BE2C (cell line): ENCODE data around the gene CREB3L4. TPM values are rescaled to one million over a fixed set of nuclear protein-coding genes. Genes with fewer than 3 reads are reported as not detected.

Experiments used
- DNase-seq: peaks from one replicate; pipeline ENCODE4 v3.0.0-alpha.2; 2020
- H3K27me3 ChIP-seq: fragments of 250-450 bp; sonication (Bioruptor Pico); 2 replicates; pipeline ENCODE4 v1.5.1; 2020; ENCODE audit warnings: mild to moderate bottlenecking
- H3K36me3 ChIP-seq: fragments of 250-450 bp; sonication (Bioruptor Pico); 2 replicates; pipeline ENCODE4 v1.5.1; 2020; ENCODE audit warnings: mild to moderate bottlenecking
- H3K4me1 ChIP-seq: fragments of 250-450 bp; sonication (Bioruptor Pico); 2 replicates; pipeline ENCODE4 v1.5.1; 2020
- H3K4me3 ChIP-seq: 2 replicates; pipeline ENCODE4 v1.5.1; 2011; ENCODE audit warnings: low read depth, low read length
- H3K9me3 ChIP-seq: fragments of 250-450 bp; sonication (Bioruptor Pico); 2 replicates; pipeline ENCODE4 v1.5.1; 2020
- CTCF ChIP-seq: IDR thresholded peaks from 2 replicates; pipeline ENCODE4 v1.5.1; 2012; ENCODE audit warnings: mild to moderate bottlenecking, low read depth, low read length
- polyA plus RNA-seq: library from polyadenylated mRNA; unstranded; fragments of >200 nt; gene quantifications from one replicate; pipeline ENCODE4 v1.2.1, GENCODE V29; 2012; ENCODE audit warnings: low read depth, missing spikeins; ENCODE audit not compliant: insufficient read length, insufficient read depth

CREB3L4 gene
- 14.1 TPM for polyA plus RNA-seq

GRCh38 chr1:153967107-153967999 lies at the start of gene CREB3L4:
TSS of gene CREB3L4 (plus strand) at chr1:153967902. CDS start at chr1:153968526, 624 bp downstream.
- peak; percentile 48 for TF ChIP-seq CTCF
- peak within 1 kb of the TSS; percentile 85 for H3K4me3 ChIP-seq
- no peaks in the 10 kb centered on the region for H3K27me3 ChIP-seq
- H3K9me3 ChIP-seq = no peaks in the 10 kb centered on the region
- no peaks in the 10 kb centered on the region for H3K4me1 ChIP-seq
- peak; percentile 94 for DNase-seq
- no peaks in the 10 kb centered on the region for H3K36me3 ChIP-seq

- Histone ChIP-seq H3K36me3 (peaks cover 25% of the 10 kb centered on the region), H3K27me3 (no peaks in the 10 kb centered on the region), H3K4me3 (peak overlapping the region; percentile 94), H3K9me3 (no peaks in the 10 kb centered on the region), H3K4me1 (peaks cover 10% of the 10 kb centered on the region)
- peak; percentile 34; the same call in 1 of the 2 replicates for TF ChIP-seq CTCF
- no peak for DNase-seq
Observed at GRCh38 chr1:153919876-153920852, 47.5 kb upstream of the CREB3L4 start.

- Histone ChIP-seq H3K4me3 (peak overlapping the region; percentile 94), H3K9me3 (no peaks in the 10 kb centered on the region), H3K4me1 (peaks cover 10% of the 10 kb centered on the region), H3K27me3 (no peaks in the 10 kb centered on the region), H3K36me3 (peaks cover 24% of the 10 kb centered on the region)
- no peak for TF ChIP-seq CTCF
- DNase-seq = no peak
Observed at GRCh38 chr1:153921080-153921802, 46.5 kb upstream of the CREB3L4 start.

- no peaks in the 10 kb centered on the region for H3K9me3 ChIP-seq
- DNase-seq = no peak
- no peaks in the 10 kb centered on the region for H3K27me3 ChIP-seq
- peaks cover 21% of the 10 kb centered on the region for H3K36me3 ChIP-seq
- no peak for TF ChIP-seq CTCF
- peaks cover 10% of the 10 kb centered on the region for H3K4me1 ChIP-seq
- peak overlapping the region; percentile 94 for H3K4me3 ChIP-seq
Observed at GRCh38 chr1:153921803-153922075, 46.0 kb upstream of the CREB3L4 start.

GRCh38 chr1:153922076-153922971 lies 45.4 kb upstream of the CREB3L4 start:
- Histone ChIP-seq H3K36me3 (peaks cover 21% of the 10 kb centered on the region), H3K4me3 (peak overlapping the region; percentile 94), H3K27me3 (no peaks in the 10 kb centered on the region), H3K9me3 (no peaks in the 10 kb centered on the region), H3K4me1 (peaks cover 10% of the 10 kb centered on the region)
- DNase-seq = peak; percentile 87
- TF ChIP-seq CTCF = peak; percentile 45
